Transverse colon (tissue), 4 donors: Measurements from ENCODE around the gene REC114. TPM values are rescaled to one million over a fixed set of nuclear protein-coding genes. Genes with fewer than 3 reads are reported as not detected.
A peak's percentile ranks its signal among the peaks of the same experiment; 100 is the strongest.

Experiments
- DNase-seq: peaks from one replicate; pipeline ENCODE4 v3.0.0-alpha.2; 2019
- H3K27ac ChIP-seq, 4 donors: fragments of 200-600 bp; sonication (generic); 2 replicates each; pipeline ENCODE4 v1.5.1; 2016 to 2018; ENCODE audit warnings: inconsistent platforms in 4 of 4
- H3K27me3 ChIP-seq: fragments of 200-600 bp; sonication (generic); 2 replicates; pipeline ENCODE4 v1.5.1; 2017; ENCODE audit warnings: inconsistent platforms
- H3K36me3 ChIP-seq, 4 donors: fragments of 200-600 bp; sonication (generic); 2 replicates each; pipeline ENCODE4 v1.5.1; 2017 to 2019; ENCODE audit warnings: inconsistent platforms in 4 of 4
- H3K4me1 ChIP-seq, 4 donors: fragments of 200-600 bp; sonication (generic); 2 replicates each; pipeline ENCODE4 v1.5.1; 2017 to 2020; ENCODE audit warnings: inconsistent platforms in 4 of 4
- H3K4me3 ChIP-seq, 4 donors: fragments of 200-600 bp; sonication (generic); 1 replicate in 1 of 4; 2 replicates in 3 of 4; pipeline versions ENCODE4 v1.5.1 to v1.6.1; 2017 to 2019; ENCODE audit warnings: inconsistent platforms in 4 of 4
- H3K9me3 ChIP-seq, 2 donors: fragments of 200-600 bp; sonication (generic); 2 replicates each; pipeline ENCODE4 v1.5.1; 2017 to 2019; ENCODE audit warnings: inconsistent platforms in 2 of 2
- CTCF ChIP-seq, 5 experiments: fragments of 200-600 bp in 3 of 5; fragments of 450-650 bp in 2 of 5; sonication (generic) in 3 of 5; IDR thresholded peaks; 1 replicate in 2 of 5; 2 replicates in 3 of 5; pipeline ENCODE4 v1.5.1; 2016 to 2017; ENCODE audit warnings: antibody characterized with exemption in 5 of 5, inconsistent platforms in 3 of 5, mild to moderate bottlenecking in 2 of 5, moderate library complexity in 1 of 5
- EP300 ChIP-seq: sonication (generic); formaldehyde crosslinking; IDR thresholded peaks from one replicate; pipeline ENCODE4 v1.6.1; 2017; ENCODE audit warnings: antibody characterized with exemption, low read depth
- POLR2A ChIP-seq: fragments of 450-650 bp; IDR thresholded peaks from one replicate; pipeline ENCODE4 v1.6.1; 2016; ENCODE audit warnings: antibody characterized with exemption, mild to moderate bottlenecking, moderate library complexity
- POLR2AphosphoS5 ChIP-seq, 3 donors: sonication (generic); formaldehyde crosslinking; IDR thresholded peaks; one replicate each; pipeline ENCODE4 v1.6.1; 2016; ENCODE audit warnings: antibody characterized with exemption in 3 of 3
- WGBS, 2 donors: methylation state at CpG; one replicate each; pipeline ENCODE4 v1.1.5; 2018; ENCODE audit warnings: low coverage in 1 of 2; 5-methylcytosine and 5-hydroxymethylcytosine counted together
- in situ Hi-C, 4 donors: fragments of 200-750 bp; cut with MboI; loops; one replicate each; pipeline versions ENCODE4 v1.15.0 to v1.15.1; 2017; ENCODE audit warnings: low sequenced_read_pairs in 3 of 4, low pct_ligation_motif_present in 1 of 4, low pct_unique_long_range_greater_than_20kb in 1 of 4
- intact Hi-C: fragments of 100-400 bp; cut with DNase I; formaldehyde crosslinking; loops from one replicate; pipeline ENCODE4 v1.15.1; 2023; ENCODE audit warnings: low total_unique reads
- total RNA-seq, 4 donors: library from RNA; depleted of rRNA; stranded (reverse); fragments of >200 nt; gene quantifications; one replicate each; pipeline ENCODE4 v1.1.0, GENCODE V29; 2016

REC114 gene
- total RNA-seq, 4 donors from 2014 or later: not detected

GRCh38 chr15:73550190-73550589 lies 107.2 kb downstream of the REC114 start:
- in situ Hi-C loops (loop anchor here in 2 of 4 donors (10.0 to 25.0 kb wide), 2 partner anchors 85 to 162 kb away; partner anchors contain the start of gene NPTN (in 1 of the 2)), intact Hi-C loops (no loop called here)
- H3K9me3 ChIP-seq: no peaks in the 10 kb centered on the region
- H3K4me3 ChIP-seq: no peak overlapping the region
- no peak for TF ChIP-seq CTCF (IDR thresholded peaks at IDR 0.05)
- DNase-seq: no peak
- H3K36me3 ChIP-seq: no peaks in the 10 kb centered on the region
- no peaks in the 10 kb centered on the region for H3K27me3 ChIP-seq
- no peaks in the 10 kb centered on the region for H3K4me1 ChIP-seq
- no peak overlapping the region for H3K27ac ChIP-seq

GRCh38 chr15:73555080-73555479 lies 112.1 kb downstream of the REC114 start:
- no peak for TF ChIP-seq EP300
- no peak for TF ChIP-seq POLR2A
- no peak for TF ChIP-seq POLR2AphosphoS5 (IDR thresholded peaks at IDR 0.05)
- Histone ChIP-seq H3K36me3 (peaks cover 0 to 14% (median 3%) of the 10 kb centered on the region in 4 donors), H3K27ac (no peak overlapping the region), H3K27me3 (no peaks in the 10 kb centered on the region), H3K4me3 (no peak overlapping the region), H3K4me1 (no peaks in the 10 kb centered on the region), H3K9me3 (no peaks in the 10 kb centered on the region)
- WGBS, 2 donors: 82% methylated on average over 4 of the region's 4 CpGs; no CpG with 5 or more reads in 1 of the 2 donors
- in situ Hi-C loops (loop anchor here in 2 of 4 donors (10.0 to 25.0 kb wide), 2 partner anchors 80 to 157 kb away; partner anchors contain the start of gene NPTN (in 1 of the 2)), intact Hi-C loops (no loop called here)
- DNase-seq: no peak

GRCh38 chr15:73558529-73558928 lies 115.6 kb downstream of the REC114 start:
- 86% methylated on average over 1 of the region's 1 CpG; no CpG with 5 or more reads in 1 of the 2 donors for WGBS, 2 donors
- no peak for TF ChIP-seq EP300
- TF ChIP-seq POLR2A: no peak
- H3K4me1 ChIP-seq: no peaks in the 10 kb centered on the region
- no peaks in the 10 kb centered on the region for H3K9me3 ChIP-seq
- H3K36me3 ChIP-seq: peaks cover 0 to 30% (median 8%) of the 10 kb centered on the region in 4 donors
- no peak for DNase-seq
- no peaks in the 10 kb centered on the region for H3K27me3 ChIP-seq
- no peak overlapping the region for H3K4me3 ChIP-seq
- no peak overlapping the region for H3K27ac ChIP-seq
- in situ Hi-C loops: loop anchor here in 2 of 4 donors (10.0 to 25.0 kb wide), 2 partner anchors 76 to 154 kb away; partner anchors contain the start of gene NPTN (in 1 of the 2)
- intact Hi-C loops: no loop called here

GRCh38 chr15:73560501-73561117 lies 117.6 kb downstream of the REC114 start:
- intact Hi-C loops: loop anchor here (10.0 kb wide), 1 partner anchor 134 kb away; no protein-coding TSS in a partner anchor

More at GRCh38 chr15:73560501-73561117, 117.6 kb downstream of the REC114 start:
- Histone ChIP-seq H3K36me3 (peaks cover 0 to 30% (median 8%) of the 10 kb centered on the region in 4 donors), H3K27ac (no peak overlapping the region), H3K9me3 (no peaks in the 10 kb centered on the region), H3K27me3 (no peaks in the 10 kb centered on the region), H3K4me3 (no peak overlapping the region), H3K4me1 (peaks cover 0 to 5% (median 0%) of the 10 kb centered on the region in 4 donors)
- no peak for DNase-seq
- in situ Hi-C loops: loop anchor here in 3 of 4 donors (5.0 to 25.0 kb wide), 3 partner anchors 74 to 152 kb away; partner anchors contain the start of gene NPTN (in 1 of the 3)
- 54 to 79% methylated on average over 2 of the region's 2 CpGs for WGBS, 2 donors
- TF ChIP-seq POLR2AphosphoS5 (IDR thresholded peaks at IDR 0.05) (no peak), CTCF (IDR thresholded peaks at IDR 0.05) (peak; percentile 34 to 61 (median 51))
